Retinal pigment epithelial cell (primary cell): ENCODE data around the gene AGR2.

Experiments used
- DNase-seq: peaks from one replicate; pipeline ENCODE4 v3.0.0-alpha.2; 2010; ENCODE audit warnings: low read depth
- H3K4me3 ChIP-seq: 2 replicates; pipeline ENCODE4 v1.5.1; 2011; ENCODE audit warnings: mild to moderate bottlenecking, low read length, control low read depth, moderate library complexity
- TF ChIP-seq, protein P1 (sequence below): conservative IDR thresholded peaks from 2 replicates; pipeline ENCODE4 v1.5.1; 2011; ENCODE audit warnings: low read depth, low read length, control low read depth, inconsistent platforms

Gene AGR2

GRCh38 chr7:16815001-16815400 is 10.2 kb upstream of the AGR2 start:
- TF ChIP-seq, protein P1, sequence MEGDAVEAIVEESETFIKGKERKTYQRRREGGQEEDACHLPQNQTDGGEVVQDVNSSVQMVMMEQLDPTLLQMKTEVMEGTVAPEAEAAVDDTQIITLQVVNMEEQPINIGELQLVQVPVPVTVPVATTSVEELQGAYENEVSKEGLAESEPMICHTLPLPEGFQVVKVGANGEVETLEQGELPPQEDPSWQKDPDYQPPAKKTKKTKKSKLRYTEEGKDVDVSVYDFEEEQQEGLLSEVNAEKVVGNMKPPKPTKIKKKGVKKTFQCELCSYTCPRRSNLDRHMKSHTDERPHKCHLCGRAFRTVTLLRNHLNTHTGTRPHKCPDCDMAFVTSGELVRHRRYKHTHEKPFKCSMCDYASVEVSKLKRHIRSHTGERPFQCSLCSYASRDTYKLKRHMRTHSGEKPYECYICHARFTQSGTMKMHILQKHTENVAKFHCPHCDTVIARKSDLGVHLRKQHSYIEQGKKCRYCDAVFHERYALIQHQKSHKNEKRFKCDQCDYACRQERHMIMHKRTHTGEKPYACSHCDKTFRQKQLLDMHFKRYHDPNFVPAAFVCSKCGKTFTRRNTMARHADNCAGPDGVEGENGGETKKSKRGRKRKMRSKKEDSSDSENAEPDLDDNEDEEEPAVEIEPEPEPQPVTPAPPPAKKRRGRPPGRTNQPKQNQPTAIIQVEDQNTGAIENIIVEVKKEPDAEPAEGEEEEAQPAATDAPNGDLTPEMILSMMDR = no peak
- no peak overlapping the region for H3K4me3 ChIP-seq
- no peak for DNase-seq

DNA sequence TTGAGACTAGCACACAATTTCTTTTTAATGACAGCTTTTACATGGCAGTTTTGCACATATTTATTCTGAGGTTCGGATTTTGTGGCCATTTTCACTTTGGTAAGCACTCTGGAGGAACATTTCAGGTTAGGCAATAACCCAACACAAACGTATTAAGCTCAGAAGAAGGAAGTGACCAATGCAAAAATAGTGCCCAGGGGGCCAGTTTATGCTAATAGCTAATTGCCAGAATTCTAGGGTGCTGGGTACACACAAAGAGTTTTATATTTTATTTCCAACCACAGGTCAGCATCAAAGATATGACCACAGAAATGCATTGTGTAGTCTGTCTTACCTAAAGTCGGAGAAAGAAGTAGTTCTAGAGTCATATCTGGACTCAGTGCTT is 8.4 kb upstream of the AGR2 start:
- TF ChIP-seq, protein P1 = no peak
- no peak overlapping the region for H3K4me3 ChIP-seq
- DNase-seq = no peak

- no peak overlapping the region for H3K4me3 ChIP-seq
- DNase-seq = no peak
- TF ChIP-seq, protein P1 = no peak
Measured at GRCh38 chr7:16812542-16813231, 7.9 kb upstream of the AGR2 start.

- TF ChIP-seq, protein P1 = no peak
- no peak for DNase-seq
- no peak overlapping the region for H3K4me3 ChIP-seq
Measured at GRCh38 chr7:16811551-16811950, 6.8 kb upstream of the AGR2 start.

- TF ChIP-seq, protein P1 = no peak
- DNase-seq = no peak
- no peak overlapping the region for H3K4me3 ChIP-seq
Measured at GRCh38 chr7:16810573-16810972, 5.8 kb upstream of the AGR2 start.

DNA sequence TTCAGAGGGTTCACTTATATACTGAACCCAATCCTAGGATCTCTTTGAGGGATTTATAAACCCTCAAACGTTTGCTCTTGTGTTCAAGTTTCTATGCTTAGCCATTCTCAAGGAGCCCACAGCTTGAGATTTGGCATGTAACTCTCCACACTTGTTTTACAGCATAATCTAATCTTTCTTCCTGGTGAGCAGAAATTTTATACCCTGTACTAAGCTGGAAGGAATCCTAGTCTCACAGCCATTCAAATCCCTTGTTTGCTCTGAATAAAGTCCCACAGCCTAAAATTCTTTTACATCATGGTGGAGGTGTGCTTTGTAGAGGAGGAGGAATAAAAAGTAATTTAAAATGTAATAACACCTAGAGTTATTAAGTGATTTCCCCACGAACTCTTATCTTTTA is 5.3 kb upstream of the AGR2 start:
- no peak overlapping the region for H3K4me3 ChIP-seq
- DNase-seq = no peak
- TF ChIP-seq, protein P1 = no peak

DNA sequence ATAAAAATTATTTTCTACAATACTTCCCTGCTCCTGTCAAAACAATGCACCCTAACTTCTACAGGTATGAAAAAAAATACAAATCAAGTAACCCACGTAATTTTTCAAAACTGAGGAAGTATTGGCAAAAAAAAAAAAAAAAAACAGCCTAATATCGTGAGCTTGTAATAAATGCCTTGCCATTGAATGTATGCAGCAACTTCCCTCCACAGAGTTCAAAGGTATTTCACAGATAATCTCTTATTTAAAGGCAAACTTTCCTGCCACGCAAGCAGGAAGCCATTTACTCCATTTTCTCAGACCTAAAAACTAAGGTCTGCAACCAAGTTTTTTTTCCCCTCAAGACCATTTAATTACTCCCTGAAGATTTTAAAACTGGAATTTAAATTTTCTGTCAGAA is 642 bp upstream of the AGR2 start:
- H3K4me3 ChIP-seq = no peak overlapping the region
- TF ChIP-seq, protein P1 = no peak
- DNase-seq = no peak
